ENCODE measurements around the gene DRAM1.

DRAM1 gene

GRCh38 chr12:101845137-101845711, 32.2 kb upstream of the DRAM1 start:
- H3K27ac ChIP-seq (ENCODE audit: poor library complexity, severe bottlenecking), result no peak overlapping the region
- ATAC-seq (ENCODE audit: low read depth), result no peak

DNA sequence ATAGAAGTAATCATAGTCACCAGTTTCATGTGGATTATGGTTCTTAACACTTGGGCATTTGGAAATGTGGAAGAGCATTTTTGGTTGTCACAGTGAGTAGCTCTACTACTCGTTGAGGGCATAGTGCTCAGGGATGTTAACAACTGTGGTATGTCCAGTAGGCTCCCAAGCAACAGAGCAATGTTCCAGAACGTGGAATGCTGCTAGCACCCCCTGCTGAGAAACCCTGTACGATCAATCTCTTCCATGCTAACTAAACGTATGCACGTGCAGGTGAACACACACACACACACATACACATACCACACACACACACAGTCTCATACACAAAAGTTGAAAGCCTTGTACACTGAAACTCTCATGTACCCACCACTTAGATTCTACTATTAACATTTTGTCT, 30.1 kb upstream of the DRAM1 start:
- H3K27me3 ChIP-seq (ENCODE audit: insufficient read depth, poor library complexity, severe bottlenecking), result no peaks in the 10 kb centered on the region
- H3K27ac ChIP-seq (ENCODE audit: poor library complexity, severe bottlenecking), result no peak overlapping the region
- no peaks in the 10 kb centered on the region for H3K36me3 ChIP-seq (ENCODE audit: low read depth)
- no peak for DNase-seq (ENCODE audit: low spot score)
- no peaks in the 10 kb centered on the region for H3K4me1 ChIP-seq (ENCODE audit: insufficient read depth, poor library complexity, severe bottlenecking)
- no peak overlapping the region for H3K4me3 ChIP-seq (ENCODE audit: severe bottlenecking)
- no peak for ATAC-seq (ENCODE audit: low read depth)
- TF ChIP-seq, protein P1, sequence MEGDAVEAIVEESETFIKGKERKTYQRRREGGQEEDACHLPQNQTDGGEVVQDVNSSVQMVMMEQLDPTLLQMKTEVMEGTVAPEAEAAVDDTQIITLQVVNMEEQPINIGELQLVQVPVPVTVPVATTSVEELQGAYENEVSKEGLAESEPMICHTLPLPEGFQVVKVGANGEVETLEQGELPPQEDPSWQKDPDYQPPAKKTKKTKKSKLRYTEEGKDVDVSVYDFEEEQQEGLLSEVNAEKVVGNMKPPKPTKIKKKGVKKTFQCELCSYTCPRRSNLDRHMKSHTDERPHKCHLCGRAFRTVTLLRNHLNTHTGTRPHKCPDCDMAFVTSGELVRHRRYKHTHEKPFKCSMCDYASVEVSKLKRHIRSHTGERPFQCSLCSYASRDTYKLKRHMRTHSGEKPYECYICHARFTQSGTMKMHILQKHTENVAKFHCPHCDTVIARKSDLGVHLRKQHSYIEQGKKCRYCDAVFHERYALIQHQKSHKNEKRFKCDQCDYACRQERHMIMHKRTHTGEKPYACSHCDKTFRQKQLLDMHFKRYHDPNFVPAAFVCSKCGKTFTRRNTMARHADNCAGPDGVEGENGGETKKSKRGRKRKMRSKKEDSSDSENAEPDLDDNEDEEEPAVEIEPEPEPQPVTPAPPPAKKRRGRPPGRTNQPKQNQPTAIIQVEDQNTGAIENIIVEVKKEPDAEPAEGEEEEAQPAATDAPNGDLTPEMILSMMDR (IDR thresholded peaks at IDR 0.05; ENCODE audit: poor library complexity, severe bottlenecking), result no peak
- no peaks in the 10 kb centered on the region for H3K9me3 ChIP-seq (ENCODE audit: severe bottlenecking)

More at GRCh38 chr12:101845137-101845711, 32.2 kb upstream of the DRAM1 start:
- DNase-seq (ENCODE audit: low spot score), result no peak
- TF ChIP-seq, protein P1 (IDR thresholded peaks at IDR 0.05; ENCODE audit: poor library complexity, severe bottlenecking), result no peak
- no peaks in the 10 kb centered on the region for H3K4me1 ChIP-seq (ENCODE audit: insufficient read depth, poor library complexity, severe bottlenecking)
- no peak overlapping the region for H3K4me3 ChIP-seq (ENCODE audit: severe bottlenecking)
- H3K27me3 ChIP-seq (ENCODE audit: insufficient read depth, poor library complexity, severe bottlenecking), result no peaks in the 10 kb centered on the region
- no peaks in the 10 kb centered on the region for H3K36me3 ChIP-seq (ENCODE audit: low read depth)
- no peaks in the 10 kb centered on the region for H3K9me3 ChIP-seq (ENCODE audit: severe bottlenecking)

DNA sequence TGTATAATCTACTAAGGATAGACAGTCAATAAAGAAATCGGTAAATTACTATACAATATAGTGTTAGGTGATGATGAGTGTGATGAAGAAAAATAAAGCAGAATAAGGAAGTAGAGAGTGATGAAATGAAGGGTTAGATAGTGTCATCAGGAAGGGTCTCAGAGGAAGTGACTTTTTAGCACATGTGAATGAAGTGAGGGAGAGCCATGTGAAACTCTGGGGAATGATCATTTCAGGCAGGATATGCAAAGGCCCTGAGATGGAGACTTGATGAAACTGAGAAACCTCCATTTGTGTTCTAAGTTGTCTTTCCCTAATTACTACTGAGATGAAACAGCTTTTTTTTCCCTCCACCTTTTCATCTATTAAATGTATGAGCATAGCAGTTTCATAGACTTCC, 27.2 kb upstream of the DRAM1 start:
- DNase-seq (ENCODE audit: low spot score), result no peak
- TF ChIP-seq, protein P1 (IDR thresholded peaks at IDR 0.05; ENCODE audit: poor library complexity, severe bottlenecking), result no peak
- H3K27ac ChIP-seq (ENCODE audit: poor library complexity, severe bottlenecking), result no peak overlapping the region
- H3K27me3 ChIP-seq (ENCODE audit: insufficient read depth, poor library complexity, severe bottlenecking), result no peaks in the 10 kb centered on the region
- H3K4me3 ChIP-seq (ENCODE audit: severe bottlenecking), result no peak overlapping the region
- peaks cover 5% of the 10 kb centered on the region for H3K4me1 ChIP-seq (ENCODE audit: insufficient read depth, poor library complexity, severe bottlenecking)
- H3K9me3 ChIP-seq (ENCODE audit: severe bottlenecking), result no peaks in the 10 kb centered on the region
- no peaks in the 10 kb centered on the region for H3K36me3 ChIP-seq (ENCODE audit: low read depth)
- ATAC-seq (ENCODE audit: low read depth), result no peak

GRCh38 chr12:101852998-101853397, 24.4 kb upstream of the DRAM1 start:
- H3K4me3 ChIP-seq (ENCODE audit: severe bottlenecking), result no peak overlapping the region
- no peak overlapping the region for H3K27ac ChIP-seq (ENCODE audit: poor library complexity, severe bottlenecking)
- DNase-seq (ENCODE audit: low spot score) (no peak), ATAC-seq (ENCODE audit: low read depth) (no peak)
- TF ChIP-seq, protein P1 (IDR thresholded peaks at IDR 0.05; ENCODE audit: poor library complexity, severe bottlenecking), result no peak
- no peaks in the 10 kb centered on the region for H3K9me3 ChIP-seq (ENCODE audit: severe bottlenecking)
- peaks cover 27% of the 10 kb centered on the region for H3K4me1 ChIP-seq (ENCODE audit: insufficient read depth, poor library complexity, severe bottlenecking)
- no peaks in the 10 kb centered on the region for H3K36me3 ChIP-seq (ENCODE audit: low read depth)
- H3K27me3 ChIP-seq (ENCODE audit: insufficient read depth, poor library complexity, severe bottlenecking), result no peaks in the 10 kb centered on the region

GRCh38 chr12:101854747-101855146, 22.6 kb upstream of the DRAM1 start:
- TF ChIP-seq, protein P1 (IDR thresholded peaks at IDR 0.05; ENCODE audit: poor library complexity, severe bottlenecking), result no peak
- Histone ChIP-seq H3K27me3 (ENCODE audit: insufficient read depth, poor library complexity, severe bottlenecking) (no peaks in the 10 kb centered on the region), H3K36me3 (ENCODE audit: low read depth) (no peaks in the 10 kb centered on the region), H3K27ac (ENCODE audit: poor library complexity, severe bottlenecking) (peak overlapping the region; percentile 43), H3K4me3 (ENCODE audit: severe bottlenecking) (no peak overlapping the region), H3K4me1 (ENCODE audit: insufficient read depth, poor library complexity, severe bottlenecking) (peaks cover 32% of the 10 kb centered on the region), H3K9me3 (ENCODE audit: severe bottlenecking) (no peaks in the 10 kb centered on the region)
- no peak for DNase-seq (ENCODE audit: low spot score)
- no peak for ATAC-seq (ENCODE audit: low read depth)

Measured in RWPE2 (cell line).